Trophoblast cell (in vitro differentiated cells and primary cell): Measurements from ENCODE around the gene MTFR1L.
A peak's percentile ranks its signal among the peaks of the same experiment; 100 is the strongest.

ENCODE experiments used
- DNase-seq, 2 donors: peaks; one replicate each; pipeline ENCODE4 v3.0.0-alpha.2; 2016
- H2AFZ ChIP-seq: 2 replicates; pipeline ENCODE4 v1.6.1; 2013; ENCODE audit warnings: low read length, moderate library complexity, mild to moderate bottlenecking; ENCODE audit not compliant: insufficient read depth, poor library complexity
- H2AK5ac ChIP-seq: 2 replicates; pipeline ENCODE4 v1.6.1; 2013; ENCODE audit warnings: mild to moderate bottlenecking, low read length
- H2BK120ac ChIP-seq: 2 replicates; pipeline ENCODE4 v1.6.1; 2013; ENCODE audit warnings: low read length, mild to moderate bottlenecking, moderate library complexity; ENCODE audit not compliant: insufficient read depth, poor library complexity
- H2BK12ac ChIP-seq: 2 replicates; pipeline ENCODE4 v1.6.1; 2013; ENCODE audit warnings: mild to moderate bottlenecking, low read length, moderate library complexity
- H2BK5ac ChIP-seq: 2 replicates; pipeline ENCODE4 v1.6.1; 2013; ENCODE audit warnings: low read length, low read depth, moderate library complexity, mild to moderate bottlenecking; ENCODE audit not compliant: poor library complexity
- H3K14ac ChIP-seq: 2 replicates; pipeline ENCODE4 v1.6.1; 2013; ENCODE audit warnings: mild to moderate bottlenecking, low read length
- H3K18ac ChIP-seq: 2 replicates; pipeline ENCODE4 v1.6.1; 2013; ENCODE audit warnings: mild to moderate bottlenecking, low read length
- H3K23ac ChIP-seq: 2 replicates; pipeline ENCODE4 v1.6.1; 2013; ENCODE audit warnings: low read length
- H3K27ac ChIP-seq: 2 replicates; pipeline ENCODE4 v1.5.1; 2013; ENCODE audit warnings: low read depth, mild to moderate bottlenecking, inconsistent platforms, low read length, moderate library complexity
- H3K27me3 ChIP-seq: 2 replicates; pipeline ENCODE4 v1.6.1; 2013; ENCODE audit warnings: inconsistent platforms, mild to moderate bottlenecking, low read length, moderate library complexity; ENCODE audit not compliant: insufficient read depth
- H3K36me3 ChIP-seq, 2 experiments: 1 replicate in 1 of 2; 2 replicates in 1 of 2; pipeline ENCODE4 v1.6.1; 2013; ENCODE audit warnings: low read length in 2 of 2, mild to moderate bottlenecking in 2 of 2, moderate library complexity in 1 of 2; ENCODE audit not compliant: insufficient read depth in 2 of 2, control insufficient read depth in 1 of 2
- H3K4ac ChIP-seq: 2 replicates; pipeline ENCODE4 v1.6.1; 2013; ENCODE audit warnings: low read depth, mild to moderate bottlenecking, low read length, moderate library complexity
- H3K4me1 ChIP-seq, 2 experiments: 1 replicate in 1 of 2; 2 replicates in 1 of 2; pipeline ENCODE4 v1.6.1; 2013; ENCODE audit warnings: low read length in 2 of 2, mild to moderate bottlenecking in 2 of 2, moderate library complexity in 1 of 2; ENCODE audit not compliant: insufficient read depth in 2 of 2, control insufficient read depth in 1 of 2
- H3K4me2 ChIP-seq: 2 replicates; pipeline ENCODE4 v1.6.1; 2013; ENCODE audit warnings: inconsistent platforms, mild to moderate bottlenecking, low read length, moderate library complexity
- H3K4me3 ChIP-seq: 2 replicates; pipeline ENCODE4 v1.5.1; 2013; ENCODE audit warnings: mild to moderate bottlenecking, low read depth, low read length, inconsistent platforms
- H3K79me1 ChIP-seq: one replicate; pipeline ENCODE4 v1.6.1; 2013; ENCODE audit warnings: low read length
- H3K79me2 ChIP-seq: 2 replicates; pipeline ENCODE4 v1.6.1; 2013; ENCODE audit warnings: low read length, mild to moderate bottlenecking; ENCODE audit not compliant: control insufficient read depth, insufficient read depth, poor library complexity
- H3K9ac ChIP-seq: 2 replicates; pipeline ENCODE4 v1.6.1; 2013; ENCODE audit warnings: mild to moderate bottlenecking, low read length
- H3K9me3 ChIP-seq: 2 replicates; pipeline ENCODE4 v1.6.1; 2013; ENCODE audit warnings: low read depth, mild to moderate bottlenecking, control low read depth, inconsistent platforms, low read length; ENCODE audit not compliant: insufficient read depth
- H4K12ac ChIP-seq: 2 replicates; pipeline ENCODE4 v1.6.1; 2013; ENCODE audit warnings: low read depth, mild to moderate bottlenecking, low read length, moderate library complexity
- H4K8ac ChIP-seq: 2 replicates; pipeline ENCODE4 v1.6.1; 2013; ENCODE audit warnings: low read depth, mild to moderate bottlenecking, low read length, moderate library complexity
- H4K91ac ChIP-seq: one replicate; pipeline ENCODE4 v1.6.1; 2013; ENCODE audit warnings: low read depth, mild to moderate bottlenecking, low read length, moderate library complexity
- WGBS: extraction: QIAGEN DNeasy Blood & Tissue Kit; methylation state at CpG from one replicate; pipeline ENCODE4 v1.1.7; 2013; ENCODE audit warnings: missing lambda C conversion rate; ENCODE audit not compliant: insufficient read length, insufficient coverage; ENCODE audit errors: extremely low coverage; 5-methylcytosine and 5-hydroxymethylcytosine counted together

The MTFR1L gene

DNA sequence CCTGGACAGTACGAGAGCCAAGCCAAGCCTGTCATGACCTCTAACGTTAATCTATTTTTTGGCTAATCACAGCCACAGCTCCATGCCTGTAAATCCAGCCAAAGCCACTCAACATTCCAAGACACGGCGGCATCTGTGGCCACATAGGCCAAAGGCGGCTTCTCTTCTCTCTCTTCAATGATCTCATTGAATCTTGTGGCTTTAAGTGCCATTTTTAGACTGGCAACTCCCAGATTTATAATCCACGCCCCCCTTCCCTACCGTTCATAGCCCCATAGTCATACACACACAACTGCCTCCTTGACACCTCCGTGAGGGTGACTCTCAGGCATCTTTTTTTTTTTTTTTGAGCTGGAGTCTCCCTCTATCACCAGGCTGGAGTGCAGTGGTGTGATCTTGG, 25.4 kb upstream of the MTFR1L start:
- H3K36me3 ChIP-seq = no peaks in the 10 kb centered on the region

DNA sequence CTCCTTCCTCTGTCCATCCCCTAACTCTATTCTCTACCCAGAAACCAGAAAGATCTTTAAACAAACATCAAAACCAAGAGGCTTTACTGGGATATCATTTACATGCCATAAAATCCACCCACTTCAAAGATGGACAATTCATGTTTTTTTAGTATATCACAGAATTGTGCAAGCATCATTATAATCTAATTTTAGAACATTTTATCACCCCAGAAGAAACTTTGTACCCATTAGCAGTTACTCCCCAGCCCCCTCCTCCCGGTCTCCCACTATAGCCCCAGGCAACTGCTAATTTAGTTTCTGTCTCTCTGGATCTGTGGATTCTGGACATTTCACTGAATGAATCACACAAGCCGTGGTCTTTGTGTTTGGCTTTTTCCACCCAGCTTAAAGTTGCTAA, 24.5 kb upstream of the MTFR1L start:
- WGBS = no CpG with 5 or more reads among the region's 2 CpGs
- no peaks in the 10 kb centered on the region for H3K36me3 ChIP-seq
- H3K18ac ChIP-seq = no peak overlapping the region
- H3K79me1 ChIP-seq = peaks cover 3% of the 10 kb centered on the region
- H2AK5ac ChIP-seq = no peak overlapping the region
- no peak overlapping the region for H4K8ac ChIP-seq
- H4K12ac ChIP-seq = no peak overlapping the region
- no peak overlapping the region for H3K27ac ChIP-seq
- no peak overlapping the region for H3K23ac ChIP-seq
- no peak overlapping the region for H4K91ac ChIP-seq
- H2BK5ac ChIP-seq = no peak overlapping the region
- DNase-seq = no peak
- H2BK120ac ChIP-seq = no peak overlapping the region
- no peak overlapping the region for H3K4me2 ChIP-seq
- H3K4me3 ChIP-seq = no peak overlapping the region
- H3K14ac ChIP-seq = no peak overlapping the region
- no peak overlapping the region for H2AFZ ChIP-seq
- peaks cover 3% of the 10 kb centered on the region for H3K9me3 ChIP-seq
- H2BK12ac ChIP-seq = no peak overlapping the region
- H3K9ac ChIP-seq = no peak overlapping the region
- no peaks in the 10 kb centered on the region for H3K27me3 ChIP-seq
- no peak overlapping the region for H3K4ac ChIP-seq
- peaks cover 4 to 5% of the 10 kb centered on the region in 2 experiments for H3K4me1 ChIP-seq
- H3K79me2 ChIP-seq = peaks cover 3% of the 10 kb centered on the region

More for the DNA sequence above, 25.4 kb upstream of the MTFR1L start:
- Histone ChIP-seq H3K4me3 (no peak overlapping the region), H3K27me3 (no peaks in the 10 kb centered on the region), H3K9me3 (peaks cover 3% of the 10 kb centered on the region), H3K27ac (no peak overlapping the region), H4K8ac (no peak overlapping the region), H3K14ac (no peak overlapping the region), H3K4me2 (no peak overlapping the region), H2AFZ (no peak overlapping the region), H2AK5ac (no peak overlapping the region), H4K12ac (no peak overlapping the region), H3K18ac (no peak overlapping the region), H3K9ac (no peak overlapping the region), H3K4ac (no peak overlapping the region), H3K23ac (no peak overlapping the region), H2BK5ac (no peak overlapping the region), H2BK12ac (no peak overlapping the region), H2BK120ac (no peak overlapping the region), H4K91ac (no peak overlapping the region), H3K79me2 (no peaks in the 10 kb centered on the region), H3K79me1 (no peaks in the 10 kb centered on the region), H3K4me1 (peaks cover 0 to under 1% of the 10 kb centered on the region in 2 experiments)
- no peak for DNase-seq
- no CpG with 5 or more reads among the region's 8 CpGs for WGBS

DNA sequence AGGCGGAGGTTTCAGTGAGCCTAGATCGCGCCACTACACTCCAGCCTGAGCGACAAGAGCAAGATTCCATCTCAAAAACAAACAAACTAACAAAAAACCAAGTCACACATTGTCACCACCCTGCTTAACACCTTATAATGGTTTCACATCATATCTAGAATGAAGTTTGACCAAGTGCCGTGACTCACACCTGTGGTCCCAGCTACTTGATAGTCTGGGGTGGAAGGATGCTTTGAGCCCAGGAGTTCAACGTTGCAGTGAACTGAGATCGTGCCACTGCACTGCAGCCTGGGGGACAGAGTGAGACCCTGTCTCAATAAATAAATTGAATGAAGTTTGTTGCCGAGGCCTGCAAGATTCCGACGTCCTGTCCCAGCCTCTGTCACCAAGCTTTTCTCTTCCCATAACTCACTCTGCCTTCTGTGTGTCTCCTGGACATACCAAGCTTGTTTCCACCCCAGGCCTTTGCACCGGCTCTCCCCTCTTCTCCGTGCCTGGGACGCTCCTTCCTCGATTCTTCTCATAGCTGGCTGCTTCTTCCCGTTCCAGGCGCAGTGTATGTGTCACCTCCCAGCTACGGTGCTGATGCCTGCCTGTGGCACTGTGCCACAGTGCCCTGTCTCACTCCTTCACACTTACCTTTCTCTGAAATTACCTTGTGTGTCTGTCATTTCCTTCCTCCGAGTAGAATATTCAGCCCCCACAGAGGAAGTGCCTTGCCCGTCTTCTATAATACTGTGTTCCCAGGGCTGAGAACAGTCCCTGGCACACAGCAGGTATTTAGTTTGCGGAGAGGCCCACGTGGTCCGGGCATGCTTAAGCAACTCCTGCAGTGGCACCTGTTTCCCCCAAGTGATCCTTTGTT, 23.6 kb upstream of the MTFR1L start:
- Histone ChIP-seq H3K4ac (no peak overlapping the region), H3K27ac (no peak overlapping the region)
- no CpG with 5 or more reads among the region's 22 CpGs for whole genome bisulfite sequencing

DNA sequence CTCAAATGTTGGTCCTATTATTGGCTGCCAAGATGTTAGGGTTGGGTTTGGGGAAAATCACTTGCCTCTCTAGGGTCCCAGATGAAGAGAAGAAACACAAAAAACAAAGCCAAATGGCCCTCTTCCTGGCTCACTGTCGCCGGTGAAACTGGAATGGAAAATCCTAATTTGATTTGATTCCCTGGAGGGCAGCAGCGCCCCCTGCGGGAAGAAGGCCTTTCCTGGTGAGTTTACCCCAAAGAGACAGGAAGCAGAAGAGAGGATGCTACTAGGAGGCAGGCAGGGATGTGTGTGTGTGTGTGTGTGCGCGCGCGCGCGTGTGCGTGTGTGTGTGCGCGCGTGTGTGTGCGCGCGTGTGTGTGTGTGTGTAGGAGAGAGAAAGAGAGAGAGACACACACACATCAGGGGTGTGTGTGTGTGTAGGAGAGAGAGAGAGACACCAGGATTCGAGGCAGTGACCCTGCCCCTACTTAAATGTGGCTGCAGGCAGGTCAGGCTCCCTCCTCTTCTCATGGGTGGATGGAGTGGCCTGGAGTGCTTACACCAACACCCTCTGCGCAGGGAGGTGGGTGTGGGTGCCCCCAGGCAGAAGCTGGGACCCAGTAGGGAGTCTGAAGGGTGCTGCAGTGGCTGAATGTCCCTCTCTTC, 22.8 kb upstream of the MTFR1L start:
- peak; percentile 59 to 91 for DNase-seq
- Histone ChIP-seq H2BK12ac (no peak overlapping the region), H3K23ac (no peak overlapping the region), H2BK5ac (no peak overlapping the region), H3K14ac (no peak overlapping the region), H3K18ac (no peak overlapping the region), H4K12ac (no peak overlapping the region), H3K4me3 (no peak overlapping the region), H3K4me1 (peaks cover 11% of the 10 kb centered on the region in 2 experiments), H2AFZ (no peak overlapping the region), H3K79me1 (peaks cover 3% of the 10 kb centered on the region), H3K36me3 (no peaks in the 10 kb centered on the region), H2AK5ac (no peak overlapping the region), H4K8ac (no peak overlapping the region), H4K91ac (no peak overlapping the region), H3K27ac (no peak overlapping the region), H3K4ac (no peak overlapping the region), H3K27me3 (no peaks in the 10 kb centered on the region), H3K9ac (no peak overlapping the region), H3K4me2 (no peak overlapping the region), H2BK120ac (no peak overlapping the region), H3K79me2 (peaks cover 4% of the 10 kb centered on the region), H3K9me3 (no peaks in the 10 kb centered on the region)
- WGBS = no CpG with 5 or more reads among the region's 19 CpGs

More for the DNA sequence above, 23.6 kb upstream of the MTFR1L start:
- Histone ChIP-seq H4K12ac (no peak overlapping the region), H3K9ac (no peak overlapping the region), H2AFZ (no peak overlapping the region), H4K8ac (no peak overlapping the region), H3K9me3 (no peaks in the 10 kb centered on the region), H3K36me3 (no peaks in the 10 kb centered on the region), H3K18ac (no peak overlapping the region), H2BK5ac (no peak overlapping the region), H3K27me3 (no peaks in the 10 kb centered on the region), H3K79me1 (peaks cover 3% of the 10 kb centered on the region), H3K79me2 (peaks cover 4% of the 10 kb centered on the region), H2BK12ac (no peak overlapping the region), H3K4me1 (peaks cover 11% of the 10 kb centered on the region in 2 experiments), H2AK5ac (no peak overlapping the region), H3K4me2 (no peak overlapping the region), H3K4me3 (no peak overlapping the region), H3K23ac (no peak overlapping the region), H3K14ac (no peak overlapping the region), H4K91ac (no peak overlapping the region), H2BK120ac (no peak overlapping the region)
- DNase-seq = peak in 1 of 2 donors; percentile 71
